PFSK-1 (cell line): ENCODE measurements around the gene SYNC.

Source experiments
- FOXP2 ChIP-seq: optimal IDR thresholded peaks from 2 replicates; pipeline ENCODE3; 2011; ENCODE audit warnings: borderline replicate concordance, control low read depth, inconsistent platforms; ENCODE audit not compliant: insufficient read depth; ENCODE audit errors: extremely low read length, extremely low read depth
- POLR2AphosphoS5 ChIP-seq: IDR thresholded peaks from 2 replicates; pipeline ENCODE4 v1.6.1; 2012; ENCODE audit warnings: low read depth, mild to moderate bottlenecking, control low read depth, low read length, moderate library complexity
- REST ChIP-seq, 2 experiments: IDR thresholded peaks; 2 replicates each; pipeline versions ENCODE4 v1.6.1 to v1.8.0; 2011 to 2012; ENCODE audit warnings: low read depth in 2 of 2, low read length in 2 of 2, control low read depth in 1 of 2, inconsistent platforms in 1 of 2, mild to moderate bottlenecking in 1 of 2, moderate library complexity in 1 of 2; ENCODE audit not compliant: insufficient read depth in 1 of 2
- SIN3A ChIP-seq: IDR thresholded peaks from 2 replicates; pipeline ENCODE4 v1.6.1; 2012; ENCODE audit warnings: mild to moderate bottlenecking, low read length, moderate library complexity, borderline replicate concordance; ENCODE audit not compliant: insufficient read depth
- TAF1 ChIP-seq: IDR thresholded peaks from 2 replicates; pipeline ENCODE4 v1.6.1; 2012; ENCODE audit warnings: low read length, control low read depth, borderline replicate concordance; ENCODE audit not compliant: insufficient read depth

Gene SYNC

DNA sequence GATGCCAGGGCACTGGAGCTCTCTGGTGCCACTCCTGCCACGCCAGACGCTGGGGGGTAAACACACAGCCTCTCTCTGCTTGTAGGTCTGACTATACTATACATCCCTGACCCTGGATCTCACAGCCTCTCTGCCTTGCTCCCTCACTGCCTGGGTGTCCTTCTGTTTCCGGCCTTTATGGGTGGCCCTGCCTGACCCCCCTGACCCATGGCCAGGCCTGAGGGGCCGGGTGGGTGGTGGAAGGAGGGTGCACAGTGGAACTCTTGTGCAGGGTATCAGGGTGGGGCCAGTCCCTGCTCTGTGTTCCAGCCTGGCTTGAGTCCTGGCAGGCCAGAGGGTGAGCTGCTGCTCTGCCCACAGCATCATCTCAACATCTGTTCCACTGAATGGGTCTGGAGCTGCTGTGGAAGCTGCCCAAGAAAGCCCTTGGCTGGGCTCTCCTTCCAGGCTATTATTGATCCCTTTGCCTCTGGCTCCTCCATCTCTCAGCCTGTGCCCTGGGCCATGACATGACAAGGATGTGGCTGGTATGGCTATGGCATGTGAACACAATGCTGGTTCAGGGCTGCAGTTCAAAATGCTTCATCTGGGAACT, 17.2 kb upstream of the SYNC start:
- TF ChIP-seq POLR2AphosphoS5 (no peak), TAF1 (no peak), REST (IDR thresholded peaks at IDR 0.05; ENCODE audit: insufficient read depth in 1 of 2, low read depth in 2 of 2, low read length in 2 of 2) (no peak), SIN3A (no peak), FOXP2 (no peak)

GRCh38 chr1:32718527-32718926, 16.0 kb upstream of the SYNC start:
- no peak for TF ChIP-seq FOXP2
- TF ChIP-seq TAF1 = no peak
- TF ChIP-seq POLR2AphosphoS5 = no peak
- no peak for TF ChIP-seq REST (IDR thresholded peaks at IDR 0.05; ENCODE audit: insufficient read depth in 1 of 2, low read depth in 2 of 2, low read length in 2 of 2)
- no peak for TF ChIP-seq SIN3A

DNA sequence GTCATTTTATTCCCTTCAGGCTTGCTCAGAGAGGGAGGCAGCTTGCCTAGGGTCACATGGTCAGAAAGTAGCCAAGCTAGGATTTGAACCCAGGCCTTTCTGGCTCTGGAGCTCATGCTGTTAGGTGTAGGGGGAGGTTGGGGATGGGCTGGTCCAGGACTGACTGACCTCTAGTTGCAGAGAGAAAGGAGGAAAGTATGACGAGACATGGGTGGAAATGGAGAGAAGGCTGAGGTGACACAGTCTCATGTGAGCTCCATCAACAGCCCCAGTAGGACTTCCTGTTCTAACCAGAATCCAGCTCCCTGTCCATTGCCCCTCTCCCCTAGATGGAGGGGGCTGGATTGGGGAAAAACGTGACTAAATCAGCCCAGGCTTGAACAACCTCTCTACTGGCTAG, 15.5 kb upstream of the SYNC start:
- TF ChIP-seq POLR2AphosphoS5 (no peak), TAF1 (no peak)

- no peak for TF ChIP-seq SIN3A
- no peak for TF ChIP-seq REST (IDR thresholded peaks at IDR 0.05; ENCODE audit: insufficient read depth in 1 of 2, low read depth in 2 of 2, low read length in 2 of 2)
- TF ChIP-seq FOXP2 = no peak
- no peak for TF ChIP-seq POLR2AphosphoS5
- TF ChIP-seq TAF1 = no peak
These were observed 14.9 kb upstream of the SYNC start for GRCh38 chr1:32717503-32717902.

- TF ChIP-seq REST (IDR thresholded peaks at IDR 0.05; ENCODE audit: insufficient read depth in 1 of 2, low read depth in 2 of 2, low read length in 2 of 2) = no peak
- no peak for TF ChIP-seq SIN3A
- no peak for TF ChIP-seq POLR2AphosphoS5
- TF ChIP-seq TAF1 = no peak
- no peak for TF ChIP-seq FOXP2
These were observed 14.0 kb upstream of the SYNC start for GRCh38 chr1:32716312-32717148.
